ENCODE measurements around the gene GNB5. TPM values are rescaled to one million over a fixed set of nuclear protein-coding genes. Genes with fewer than 3 reads are reported as not detected.

GNB5 gene
- total and polyA plus RNA-seq, 2 of the 13 experiments (the other 11 are each of a cell fraction or from before 2014, with no cell fraction given), result 13.7 to 14.4 TPM

GRCh38 chr15:52136442-52136980 lies 54.7 kb downstream of the GNB5 start:
- H3K9me3 ChIP-seq (ENCODE audit: low read length), result no peaks in the 10 kb centered on the region
- no peak for TF ChIP-seq SMAD1 (CRISPR knock-in tag; IDR thresholded peaks at IDR 0.05; ENCODE audit: borderline replicate concordance, low read depth)
- no peak for TF ChIP-seq MYPOP (CRISPR knock-in tag; IDR thresholded peaks at IDR 0.05)
- TF ChIP-seq ZBTB49 (CRISPR knock-in tag; IDR thresholded peaks at IDR 0.05; ENCODE audit: borderline replicate concordance), result no peak
- TF ChIP-seq ZNF550 (CRISPR knock-in tag; IDR thresholded peaks at IDR 0.05; ENCODE audit: borderline replicate concordance), result no peak
- TF ChIP-seq HMGXB4 (CRISPR knock-in tag; IDR thresholded peaks at IDR 0.05; ENCODE audit: borderline replicate concordance in 1 of 2, low read depth in 1 of 2), result no peak
- TF ChIP-seq ZFX (CRISPR knock-in tag; IDR thresholded peaks at IDR 0.05; ENCODE audit: low read depth), result peak; percentile 20; the same call in 1 of the 2 replicates
- no peak for TF ChIP-seq RFX3 (CRISPR knock-in tag; IDR thresholded peaks at IDR 0.05)
- TF ChIP-seq ZSCAN30 (CRISPR knock-in tag; IDR thresholded peaks at IDR 0.05), result no peak
- H4K20me1 ChIP-seq (ENCODE audit: insufficient read depth, low read length), result no peaks in the 10 kb centered on the region
- no TSS peak for BruUV-seq (replicated peaks)
- H3K36me3 ChIP-seq (replicated peaks in 1 of 2; ENCODE audit: control insufficient read depth in 1 of 2, insufficient read depth in 2 of 2, low read length in 2 of 2), result no peaks in the 10 kb centered on the region; a peak in 1 of 5 replicates
- H3K4me3 ChIP-seq (replicated peaks in 1 of 3; ENCODE audit: insufficient read depth in 1 of 3, low read depth in 2 of 3, low read length in 3 of 3), result no peak overlapping the region
- ChIA-PET POLR2A (interaction anchor here (1.1 to 2.0 kb wide), 6 partner anchors 16 to 165 kb away, joined by 3 to 8 read pairs (median 5); partner anchors contain the start of gene LEO1), CTCF (ENCODE audit: low intra/inter-chr PET ratio, low total read pairs) (no interaction called here)
- H3K4me1 ChIP-seq (ENCODE audit: insufficient read depth, low read length), result peaks cover 73% of the 10 kb centered on the region
- no peak overlapping the region for H2AFZ ChIP-seq (ENCODE audit: low read length)
- no peak for ATAC-seq
- H3K27ac ChIP-seq (ENCODE audit: extremely low read length, insufficient read depth, low read length), result peak overlapping the region; percentile 74
- H3K27me3 ChIP-seq (ENCODE audit: control insufficient read depth in 1 of 2, insufficient read depth in 2 of 2, low read length in 2 of 2), result no peaks in the 10 kb centered on the region
- DNase-seq (ENCODE audit: low spot score), result no peak
- 91% methylated on average over 5 of the region's 6 CpGs for WGBS (ENCODE audit: low lambda C conversion rate)
- FAIRE-seq, result no peak
- intact Hi-C loops (cut with micrococcal nuclease; ENCODE audit: unreplicated experiment) (loop anchor here (10.0 kb wide), 1 partner anchor 352 kb away; no protein-coding TSS in a partner anchor), in situ Hi-C loops (cut with HindIII; ENCODE audit: extremely low pct_ligation_motif_present, low pct_unique_long_range_greater_than_20kb) (loop anchor here (5.0 kb wide), 1 partner anchor 59 kb away; no protein-coding TSS in a partner anchor)
- H3K4me2 ChIP-seq (ENCODE audit: low read depth, low read length), result 0 out of 2 replicates have a peak overlapping the region, but pooled peaks have one; percentile 59
- H3K79me2 ChIP-seq (ENCODE audit: insufficient read depth, low read length), result no peaks in the 10 kb centered on the region
- peak overlapping the region; percentile 27; the same call in 1 of the 2 replicates for H3K9ac ChIP-seq (ENCODE audit: insufficient read depth, low read depth, low read length)

Data from HepG2 (cell line).